Thoracic aorta (tissue), 2 donors: Measurements from ENCODE around the gene RPTOR. TPM values are rescaled to one million over a fixed set of nuclear protein-coding genes. Genes with fewer than 3 reads are reported as not detected.
"Not testable (repeated sequence)": the region's sequence is repeated elsewhere in the genome, so short reads cannot be mapped to it uniquely, and the experiment has no call there.

ENCODE experiments used
- ATAC-seq: fragments of 150-250 bp; one replicate; pipeline ENCODE4 v1.8.0; 2017; ENCODE audit warnings: low read depth; ENCODE audit not compliant: insufficient number of reproducible peaks, low FRiP score
- DNase-seq: peaks from one replicate; pipeline ENCODE4 v3.0.0-alpha.2; 2020; ENCODE audit warnings: low spot score
- H3K27ac ChIP-seq, 2 donors: fragments of 200-600 bp; sonication (generic); 1 replicate in 1 of 2; 2 replicates in 1 of 2; pipeline ENCODE4 v1.5.1; 2016; ENCODE audit warnings: mild to moderate bottlenecking in 2 of 2, moderate library complexity in 2 of 2
- H3K27me3 ChIP-seq: fragments of 200-600 bp; sonication (generic); replicated peaks from 2 replicates; pipeline ENCODE4 v1.6.0; 2016; ENCODE audit warnings: mild to moderate bottlenecking; ENCODE audit not compliant: insufficient read depth
- H3K36me3 ChIP-seq: fragments of 200-600 bp; sonication (generic); one replicate; pipeline ENCODE4 v1.5.1; 2016
- H3K4me1 ChIP-seq, 2 donors: fragments of 200-600 bp; sonication (generic); 1 replicate in 1 of 2; 2 replicates in 1 of 2; pipeline versions ENCODE4 v1.5.1 to v1.6.0; 2016; ENCODE audit warnings: low read depth in 2 of 2, mild to moderate bottlenecking in 1 of 2; ENCODE audit not compliant: control insufficient read depth in 1 of 2
- H3K4me3 ChIP-seq: fragments of 200-600 bp; sonication (generic); 2 replicates; pipeline ENCODE4 v1.5.1; 2016; ENCODE audit warnings: mild to moderate bottlenecking
- H3K9me3 ChIP-seq: fragments of 200-600 bp; sonication (generic); 2 replicates; pipeline ENCODE4 v1.5.1; 2016
- CTCF ChIP-seq: fragments of 200-600 bp; sonication (generic); IDR thresholded peaks from one replicate; pipeline ENCODE4 v1.5.1; 2019; ENCODE audit warnings: antibody characterized with exemption
- total RNA-seq, 2 donors: library from RNA; depleted of rRNA; stranded (reverse); fragments of >200 nt; gene quantifications; one replicate each; pipeline versions ENCODE4 v1.1.0 to v1.2.3, GENCODE V29; 2016

RPTOR gene
- total RNA-seq, 2 donors from 2014 or later, result 42.0 to 47.4 TPM

- ATAC-seq (no peak), DNase-seq (no peak)
- H3K4me1 ChIP-seq, result no peaks in the 10 kb centered on the region
- H3K36me3 ChIP-seq, result no peaks in the 10 kb centered on the region
- no peak for TF ChIP-seq CTCF
- no peak overlapping the region for H3K27ac ChIP-seq
- H3K27me3 ChIP-seq, result no peaks in the 10 kb centered on the region
- H3K9me3 ChIP-seq, result no peaks in the 10 kb centered on the region
- H3K4me3 ChIP-seq, result no peak overlapping the region
Measured at GRCh38 chr17:80696964-80697363, 152.3 kb downstream of the RPTOR start.

- no peak overlapping the region for H3K27ac ChIP-seq
- DNase-seq (no peak), ATAC-seq (no peak)
- TF ChIP-seq CTCF, result no peak
- H3K27me3 ChIP-seq, result no peaks in the 10 kb centered on the region
- H3K4me3 ChIP-seq, result no peak overlapping the region
- no peaks in the 10 kb centered on the region for H3K9me3 ChIP-seq
- no peaks in the 10 kb centered on the region for H3K36me3 ChIP-seq
- no peaks in the 10 kb centered on the region for H3K4me1 ChIP-seq
Measured at GRCh38 chr17:80698297-80698696, 153.7 kb downstream of the RPTOR start.

GRCh38 chr17:80699205-80699604 is 154.6 kb downstream of the RPTOR start:
- ATAC-seq, H3K4me3 ChIP-seq, H3K27me3 ChIP-seq, DNase-seq, H3K9me3 ChIP-seq, H3K27ac ChIP-seq, H3K36me3 ChIP-seq, H3K4me1 ChIP-seq: not testable (repeated sequence)

GRCh38 chr17:80701730-80702129 is 157.1 kb downstream of the RPTOR start:
- Histone ChIP-seq H3K4me1 (no peaks in the 10 kb centered on the region), H3K4me3 (no peak overlapping the region), H3K36me3 (no peaks in the 10 kb centered on the region), H3K9me3 (no peaks in the 10 kb centered on the region), H3K27ac (no peak overlapping the region), H3K27me3 (no peaks in the 10 kb centered on the region)
- DNase-seq (no peak), ATAC-seq (no peak)
- TF ChIP-seq CTCF, result no peak

- no peak overlapping the region for H3K27ac ChIP-seq
- H3K4me1 ChIP-seq, result no peaks in the 10 kb centered on the region
- DNase-seq, result no peak
- no peak overlapping the region for H3K4me3 ChIP-seq
- no peaks in the 10 kb centered on the region for H3K36me3 ChIP-seq
- no peaks in the 10 kb centered on the region for H3K27me3 ChIP-seq
- no peak for ATAC-seq
- no peak for TF ChIP-seq CTCF
- H3K9me3 ChIP-seq, result no peaks in the 10 kb centered on the region
Measured at GRCh38 chr17:80702315-80703141, 157.9 kb downstream of the RPTOR start.

- Histone ChIP-seq H3K4me1 (no peaks in the 10 kb centered on the region), H3K9me3 (no peaks in the 10 kb centered on the region), H3K27ac (no peak overlapping the region), H3K27me3 (no peaks in the 10 kb centered on the region), H3K36me3 (no peaks in the 10 kb centered on the region), H3K4me3 (no peak overlapping the region)
- TF ChIP-seq CTCF, result no peak
- ATAC-seq (no peak), DNase-seq (no peak)
Measured at GRCh38 chr17:80703142-80703478, 158.5 kb downstream of the RPTOR start.
